Gastroesophageal sphincter (tissue), 4 donors: Measurements from ENCODE around the gene NISCH. TPM values are rescaled to one million over a fixed set of nuclear protein-coding genes. Genes with fewer than 3 reads are reported as not detected.

Experiments used
- ATAC-seq: fragments of 150-250 bp; one replicate; pipeline ENCODE4 v1.9.1; 2016; ENCODE audit warnings: mild to moderate bottlenecking, moderate library complexity
- H3K27ac ChIP-seq, 4 donors: fragments of 200-600 bp; sonication (generic) in 3 of 4; 1 replicate in 3 of 4; 2 replicates in 1 of 4; pipeline ENCODE4 v1.5.1; 2016 to 2019
- H3K27me3 ChIP-seq: fragments of 200-600 bp; sonication (generic); one replicate; pipeline ENCODE4 v1.5.1; 2019
- H3K36me3 ChIP-seq, 2 donors: fragments of 200-600 bp; sonication (generic); one replicate each; pipeline ENCODE4 v1.5.1; 2019; ENCODE audit warnings: control low read depth in 1 of 2
- H3K4me1 ChIP-seq, 3 donors: fragments of 200-600 bp; sonication (generic); 1 replicate in 2 of 3; 2 replicates in 1 of 3; pipeline ENCODE4 v1.5.1; 2016 to 2019; ENCODE audit warnings: control low read depth in 2 of 3
- H3K4me3 ChIP-seq, 2 donors: fragments of 200-600 bp; sonication (generic); one replicate each; pipeline ENCODE4 v1.5.1; 2019; ENCODE audit warnings: mild to moderate bottlenecking in 1 of 2, moderate library complexity in 1 of 2
- H3K9me3 ChIP-seq, 3 donors: fragments of 200-600 bp; sonication (generic); one replicate each; pipeline ENCODE4 v1.5.1; 2017 to 2019; ENCODE audit warnings: control low read depth in 2 of 3
- CTCF ChIP-seq, 4 experiments: fragments of 200-600 bp in 2 of 4; fragments of 450-650 bp in 2 of 4; sonication (generic) in 1 of 4; IDR thresholded peaks; one replicate each; pipeline ENCODE4 v1.5.1; 2017 to 2019; ENCODE audit warnings: antibody characterized with exemption in 4 of 4, mild to moderate bottlenecking in 2 of 4, moderate library complexity in 2 of 4
- EP300 ChIP-seq: sonication (generic); formaldehyde crosslinking; IDR thresholded peaks from one replicate; pipeline ENCODE4 v1.6.1; 2017; ENCODE audit warnings: antibody characterized with exemption, mild to moderate bottlenecking
- POLR2A ChIP-seq, 2 donors: fragments of 450-650 bp; IDR thresholded peaks; one replicate each; pipeline ENCODE4 v1.6.1; 2017; ENCODE audit warnings: antibody characterized with exemption in 2 of 2, mild to moderate bottlenecking in 2 of 2, moderate library complexity in 1 of 2
- POLR2AphosphoS5 ChIP-seq: sonication (generic); formaldehyde crosslinking; IDR thresholded peaks from one replicate; pipeline ENCODE4 v1.6.1; 2017; ENCODE audit warnings: antibody characterized with exemption
- WGBS, 2 donors: methylation state at CpG; one replicate each; pipeline ENCODE4 v1.1.5; 2018; ENCODE audit warnings: low coverage in 1 of 2; 5-methylcytosine and 5-hydroxymethylcytosine counted together
- total RNA-seq, 4 donors: library from RNA; depleted of rRNA; stranded (reverse); fragments of >200 nt; gene quantifications; one replicate each; pipeline ENCODE4 v1.1.0, GENCODE V29; 2016

Gene NISCH
- total RNA-seq, 4 donors from 2014 or later = 56.7 to 95.9 (median 78.9) TPM

- TF ChIP-seq POLR2AphosphoS5 (peak; percentile 25), CTCF (IDR thresholded peaks at IDR 0.05) (no peak)
- H3K4me3 ChIP-seq = no peak overlapping the region
- peaks cover 0 to 71% (median 6%) of the 10 kb centered on the region in 3 donors for H3K4me1 ChIP-seq
- H3K36me3 ChIP-seq = peaks cover 0 to 79% of the 10 kb centered on the region in 2 donors
- no peaks in the 10 kb centered on the region for H3K27me3 ChIP-seq
- peak overlapping the region in 3 of 4 donors; percentile 52 to 74 (median 56) for H3K27ac ChIP-seq
- H3K9me3 ChIP-seq = no peaks in the 10 kb centered on the region
- peak; percentile 52 for ATAC-seq
- 81 to 90% methylated on average over 8 to 10 of the region's 23 CpGs for WGBS, 2 donors
Observed at GRCh38 chr3:52490939-52491526, 35.6 kb downstream of the NISCH start.

- no CpG with 5 or more reads among the region's 21 CpGs for WGBS, 2 donors
- no peak for TF ChIP-seq CTCF (IDR thresholded peaks at IDR 0.05)
- Histone ChIP-seq H3K9me3 (no peaks in the 10 kb centered on the region), H3K27ac (peak overlapping the region in 2 of 4 donors; percentile 52 to 74), H3K36me3 (peaks cover 0 to 69% of the 10 kb centered on the region in 2 donors), H3K4me3 (no peak overlapping the region), H3K4me1 (peaks cover 0 to 74% (median 6%) of the 10 kb centered on the region in 3 donors), H3K27me3 (no peaks in the 10 kb centered on the region)
- no peak for ATAC-seq
Observed at GRCh38 chr3:52492059-52492458, 36.7 kb downstream of the NISCH start.

GRCh38 chr3:52493232-52494017 is 38.0 kb downstream of the NISCH start:
- ATAC-seq = no peak
- Histone ChIP-seq H3K4me1 (peaks cover 0 to 78% (median 6%) of the 10 kb centered on the region in 3 donors), H3K36me3 (peaks cover 0 to 55% of the 10 kb centered on the region in 2 donors), H3K27ac (peak overlapping the region in 2 of 4 donors; percentile 76 to 78), H3K9me3 (no peaks in the 10 kb centered on the region), H3K27me3 (no peaks in the 10 kb centered on the region), H3K4me3 (no peak overlapping the region)
- TF ChIP-seq POLR2A (IDR thresholded peaks at IDR 0.05) (no peak), CTCF (IDR thresholded peaks at IDR 0.05) (no peak), EP300 (no peak)
- WGBS, 2 donors = no CpG with 5 or more reads among the region's 7 CpGs

- TF ChIP-seq POLR2A (IDR thresholded peaks at IDR 0.05) = no peak
- TF ChIP-seq POLR2AphosphoS5 = no peak
- no peak for TF ChIP-seq CTCF (IDR thresholded peaks at IDR 0.05)
- no peak for TF ChIP-seq EP300
- H3K36me3 ChIP-seq = peaks cover 0 to 45% of the 10 kb centered on the region in 2 donors
- H3K4me3 ChIP-seq = peak overlapping the region in 1 of 2 donors; percentile 46
- H3K27me3 ChIP-seq = no peaks in the 10 kb centered on the region
- H3K4me1 ChIP-seq = peaks cover 0 to 72% (median 6%) of the 10 kb centered on the region in 3 donors
- no peaks in the 10 kb centered on the region for H3K9me3 ChIP-seq
- WGBS, 2 donors = 79 to 100% methylated on average over 2 of the region's 7 CpGs
- H3K27ac ChIP-seq = peak overlapping the region in 3 of 4 donors; percentile 69 to 78 (median 76)
- no peak for ATAC-seq
Observed at GRCh38 chr3:52494445-52494844, 39.0 kb downstream of the NISCH start.
